IMR-90 (cell line): ENCODE measurements around the gene RPL41.

Experiments
- POLR2A ChIP-seq: IDR thresholded peaks from 2 replicates; pipeline ENCODE4 v1.6.1; 2012; ENCODE audit warnings: mild to moderate bottlenecking, low read depth, low read length
- RAD21 ChIP-seq: IDR thresholded peaks from 2 replicates; pipeline ENCODE4 v1.6.1; 2012; ENCODE audit warnings: low read length, improper control_type of control experiment
- TF ChIP-seq, protein P1 (sequence below): conservative IDR thresholded peaks from 2 replicates; pipeline ENCODE4 v1.5.1; 2012; ENCODE audit warnings: mild to moderate bottlenecking, low read depth, low read length, improper control_type of control experiment

GRCh38 chr12:56152132-56152755 lies 35.8 kb downstream of the RPL41 start, which contains the start of gene MYL6B:
- no peak for TF ChIP-seq POLR2A
- TF ChIP-seq, protein P1, sequence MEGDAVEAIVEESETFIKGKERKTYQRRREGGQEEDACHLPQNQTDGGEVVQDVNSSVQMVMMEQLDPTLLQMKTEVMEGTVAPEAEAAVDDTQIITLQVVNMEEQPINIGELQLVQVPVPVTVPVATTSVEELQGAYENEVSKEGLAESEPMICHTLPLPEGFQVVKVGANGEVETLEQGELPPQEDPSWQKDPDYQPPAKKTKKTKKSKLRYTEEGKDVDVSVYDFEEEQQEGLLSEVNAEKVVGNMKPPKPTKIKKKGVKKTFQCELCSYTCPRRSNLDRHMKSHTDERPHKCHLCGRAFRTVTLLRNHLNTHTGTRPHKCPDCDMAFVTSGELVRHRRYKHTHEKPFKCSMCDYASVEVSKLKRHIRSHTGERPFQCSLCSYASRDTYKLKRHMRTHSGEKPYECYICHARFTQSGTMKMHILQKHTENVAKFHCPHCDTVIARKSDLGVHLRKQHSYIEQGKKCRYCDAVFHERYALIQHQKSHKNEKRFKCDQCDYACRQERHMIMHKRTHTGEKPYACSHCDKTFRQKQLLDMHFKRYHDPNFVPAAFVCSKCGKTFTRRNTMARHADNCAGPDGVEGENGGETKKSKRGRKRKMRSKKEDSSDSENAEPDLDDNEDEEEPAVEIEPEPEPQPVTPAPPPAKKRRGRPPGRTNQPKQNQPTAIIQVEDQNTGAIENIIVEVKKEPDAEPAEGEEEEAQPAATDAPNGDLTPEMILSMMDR: no peak
- no peak for TF ChIP-seq RAD21
